Smooth muscle cell of bladder (primary cell): ENCODE results near the gene OR8S1. TPM values are rescaled to one million over a fixed set of nuclear protein-coding genes. Genes with fewer than 3 reads are reported as not detected.

Experiments
- total RNA-seq: library from RNA; depleted of rRNA; stranded (reverse); fragments of >200 nt; gene quantifications from 2 replicates; pipeline ENCODE4 v1.2.3, GENCODE V29; 2014

OR8S1 gene, protein sequence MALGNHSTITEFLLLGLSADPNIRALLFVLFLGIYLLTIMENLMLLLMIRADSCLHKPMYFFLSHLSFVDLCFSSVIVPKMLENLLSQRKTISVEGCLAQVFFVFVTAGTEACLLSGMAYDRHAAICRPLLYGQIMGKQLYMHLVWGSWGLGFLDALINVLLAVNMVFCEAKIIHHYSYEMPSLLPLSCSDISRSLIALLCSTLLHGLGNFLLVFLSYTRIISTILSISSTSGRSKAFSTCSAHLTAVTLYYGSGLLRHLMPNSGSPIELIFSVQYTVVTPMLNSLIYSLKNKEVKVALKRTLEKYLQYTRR
- total RNA-seq = not detected in 2 replicates

GRCh38 chr12:48525332-48525731, at the start of gene OR8S1:
TSS of gene OR8S1 (plus strand) at chr12:48525632. CDS start at chr12:48525632, 0 bp downstream.

GRCh38 chr12:48482198-48482597, 43.2 kb upstream of the OR8S1 start, which contains the start of gene C12orf54:
TSS of gene C12orf54 (plus strand) at chr12:48482498. CDS start at chr12:48483297, 799 bp downstream.

DNA sequence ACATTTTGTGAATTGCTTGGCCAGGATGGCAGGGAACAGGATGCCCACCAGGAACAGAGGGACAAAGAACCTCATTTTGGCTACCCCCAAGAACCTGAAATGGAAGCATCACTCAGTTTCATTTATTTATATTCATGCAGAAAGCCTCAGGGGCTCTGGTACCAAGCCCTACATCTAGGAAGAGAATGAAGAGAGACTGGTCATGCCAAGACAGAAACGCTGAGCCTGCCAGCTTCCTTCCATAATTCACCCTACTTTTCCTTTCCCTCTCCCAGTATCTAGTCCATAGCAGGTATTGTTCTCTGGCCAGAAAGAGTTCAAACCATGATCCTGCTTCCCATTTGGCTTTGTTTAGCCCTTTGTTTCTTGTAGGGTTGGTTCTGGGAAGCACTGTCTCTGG, 44.5 kb downstream of the OR8S1 start, which contains the start of gene LALBA:
TSS of gene LALBA (minus strand) at position 101 of the 400 bp plus-strand sequence. CDS start at position 75, 26 bp downstream.

Other genes with a start within 250 kb of the OR8S1 start
- 10.2 and 17.2 TPM in 2 replicates for gene ZNF641, start 174.7 kb upstream of the OR8S1 start, total RNA-seq
- not detected in 2 replicates for gene ANP32D, start 53.1 kb upstream of the OR8S1 start, total RNA-seq
- not detected in 2 replicates for gene C12orf54, start 43.1 kb upstream of the OR8S1 start, total RNA-seq
- gene LALBA, start 44.4 kb downstream of the OR8S1 start, total RNA-seq = not detected in 2 replicates
- 33.1 and 38.0 TPM in 2 replicates for gene KANSL2, start 156.6 kb downstream of the OR8S1 start, total RNA-seq
- gene CCNT1, start 191.1 kb downstream of the OR8S1 start, total RNA-seq = 19.1 and 22.9 TPM in 2 replicates